Chondrocyte (in vitro differentiated cells): ENCODE measurements around the gene EVA1C. TPM values are rescaled to one million over a fixed set of nuclear protein-coding genes. Genes with fewer than 3 reads are reported as not detected.
"Not testable (repeated sequence)": the region's sequence is repeated elsewhere in the genome, so short reads cannot be mapped to it uniquely, and the experiment has no call there.

Experiments
- DNase-seq: peaks from one replicate; pipeline ENCODE4 v3.0.0; 2021; ENCODE audit warnings: mixed read lengths, low spot score
- H3K27ac Mint-ChIP-seq: one replicate; pipeline ENCODE4 v1.8.0; 2021; ENCODE audit warnings: mild to moderate bottlenecking, moderate library complexity, mixed read lengths; ENCODE audit not compliant: unreplicated experiment
- H3K27me3 Mint-ChIP-seq: 2 replicates; pipeline ENCODE4 v1.8.0; 2021; ENCODE audit warnings: low read depth, mixed read lengths
- H3K36me3 Mint-ChIP-seq: 2 replicates; pipeline ENCODE4 v1.8.0; 2021; ENCODE audit warnings: low read depth, mixed read lengths
- H3K4me1 Mint-ChIP-seq: 2 replicates; pipeline ENCODE4 v1.8.0; 2021; ENCODE audit warnings: low read depth, mild to moderate bottlenecking, mixed read lengths
- H3K4me3 Mint-ChIP-seq: one replicate; pipeline ENCODE4 v1.8.0; 2021; ENCODE audit warnings: mild to moderate bottlenecking, moderate library complexity, mixed read lengths; ENCODE audit not compliant: unreplicated experiment
- H3K9me3 Mint-ChIP-seq: 2 replicates; pipeline ENCODE4 v1.8.0; 2021; ENCODE audit warnings: low read depth, mixed read lengths
- total RNA-seq: library from RNA; stranded (reverse); gene quantifications from 3 replicates; pipeline ENCODE4 v1.2.1, GENCODE V29; 2021
- TF ChIP-seq, protein P1 (sequence below): fragments of 200-600 bp; sonication (generic); IDR thresholded peaks from 2 replicates; pipeline ENCODE4 v1.5.0; 2021; ENCODE audit warnings: antibody characterized with exemption, mild to moderate bottlenecking, moderate library complexity

The EVA1C gene
- total RNA-seq, 1 donor from 2014 or later: 2.0 TPM

DNA sequence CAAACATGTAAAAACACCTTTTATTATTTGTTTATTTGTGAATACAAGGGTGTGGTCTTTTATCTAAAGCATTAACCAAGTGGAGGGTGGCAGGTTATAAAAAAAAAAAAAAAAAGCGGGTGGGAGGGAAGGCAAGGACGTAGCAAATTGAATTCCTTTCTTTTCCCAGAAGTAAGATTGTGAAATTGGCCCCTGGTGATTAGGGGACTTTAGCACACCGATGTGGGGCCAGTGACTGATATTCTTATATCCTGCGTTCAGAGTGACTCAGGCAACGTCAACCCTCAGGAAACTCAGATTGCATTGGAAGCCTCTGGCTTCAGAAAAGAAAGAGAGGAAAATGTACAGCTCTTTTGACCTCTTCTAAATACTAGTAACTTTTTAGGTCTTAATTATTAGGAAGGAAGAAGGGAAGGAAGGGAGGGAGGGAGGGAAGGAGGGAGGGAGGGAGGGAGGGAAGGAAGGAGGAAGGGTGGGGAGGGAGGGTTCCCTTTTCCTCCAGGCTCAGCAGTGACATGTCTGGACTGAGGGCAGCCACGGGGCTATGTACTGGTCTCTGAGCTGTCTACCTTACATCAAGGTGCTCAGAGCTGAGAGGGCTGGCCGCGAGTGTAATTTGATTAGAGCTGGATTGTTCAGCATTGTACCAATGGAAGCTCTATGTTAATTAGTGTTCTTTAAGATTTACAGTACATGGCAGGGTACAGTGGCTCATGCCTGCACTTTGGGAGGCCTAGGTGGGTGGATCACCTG, 30.2 kb downstream of the EVA1C start:
- no peak for DNase-seq
- Mint-ChIP-seq H3K36me3 (peaks cover 4% of the 10 kb centered on the region), H3K27me3 (peaks cover 27% of the 10 kb centered on the region), H3K27ac (no peak overlapping the region), H3K4me1 (no peaks in the 10 kb centered on the region), H3K4me3 (no peak overlapping the region), H3K9me3 (peaks cover 7% of the 10 kb centered on the region)
- TF ChIP-seq, protein P1, sequence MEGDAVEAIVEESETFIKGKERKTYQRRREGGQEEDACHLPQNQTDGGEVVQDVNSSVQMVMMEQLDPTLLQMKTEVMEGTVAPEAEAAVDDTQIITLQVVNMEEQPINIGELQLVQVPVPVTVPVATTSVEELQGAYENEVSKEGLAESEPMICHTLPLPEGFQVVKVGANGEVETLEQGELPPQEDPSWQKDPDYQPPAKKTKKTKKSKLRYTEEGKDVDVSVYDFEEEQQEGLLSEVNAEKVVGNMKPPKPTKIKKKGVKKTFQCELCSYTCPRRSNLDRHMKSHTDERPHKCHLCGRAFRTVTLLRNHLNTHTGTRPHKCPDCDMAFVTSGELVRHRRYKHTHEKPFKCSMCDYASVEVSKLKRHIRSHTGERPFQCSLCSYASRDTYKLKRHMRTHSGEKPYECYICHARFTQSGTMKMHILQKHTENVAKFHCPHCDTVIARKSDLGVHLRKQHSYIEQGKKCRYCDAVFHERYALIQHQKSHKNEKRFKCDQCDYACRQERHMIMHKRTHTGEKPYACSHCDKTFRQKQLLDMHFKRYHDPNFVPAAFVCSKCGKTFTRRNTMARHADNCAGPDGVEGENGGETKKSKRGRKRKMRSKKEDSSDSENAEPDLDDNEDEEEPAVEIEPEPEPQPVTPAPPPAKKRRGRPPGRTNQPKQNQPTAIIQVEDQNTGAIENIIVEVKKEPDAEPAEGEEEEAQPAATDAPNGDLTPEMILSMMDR: no peak

- H3K4me3 Mint-ChIP-seq: no peak overlapping the region
- H3K9me3 Mint-ChIP-seq: peaks cover 7% of the 10 kb centered on the region
- H3K4me1 Mint-ChIP-seq: no peaks in the 10 kb centered on the region
- peaks cover 24% of the 10 kb centered on the region for H3K27me3 Mint-ChIP-seq
- H3K36me3 Mint-ChIP-seq: peaks cover 4% of the 10 kb centered on the region
- DNase-seq: no peak
- TF ChIP-seq, protein P1: no peak
- H3K27ac Mint-ChIP-seq: no peak overlapping the region
These were observed 32.6 kb downstream of the EVA1C start for GRCh38 chr21:32445101-32445500.

DNA sequence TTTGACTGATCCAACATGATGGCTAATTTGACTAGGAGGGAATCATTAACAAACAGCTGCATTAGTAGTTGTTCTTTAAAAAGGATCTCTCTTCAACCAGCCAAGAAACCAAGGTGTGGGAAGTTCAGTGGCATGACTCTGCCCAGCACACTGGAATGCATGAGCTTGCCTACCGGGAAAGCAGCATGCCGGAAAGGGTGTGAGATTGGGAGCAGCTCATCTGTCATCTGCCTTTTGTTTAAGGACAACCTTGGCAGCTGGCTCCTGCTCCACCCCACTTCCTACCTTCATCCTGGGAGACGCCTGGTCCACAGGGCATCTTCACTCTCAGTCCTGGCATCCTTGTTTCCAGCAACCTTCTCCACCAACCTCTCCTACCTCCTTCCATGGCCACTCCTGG, 33.9 kb downstream of the EVA1C start:
- H3K4me1 Mint-ChIP-seq, DNase-seq, H3K36me3 Mint-ChIP-seq, H3K27ac Mint-ChIP-seq, H3K9me3 Mint-ChIP-seq, H3K4me3 Mint-ChIP-seq: not testable (repeated sequence)
- H3K27me3 Mint-ChIP-seq: peaks cover 14% of the 10 kb centered on the region

DNA sequence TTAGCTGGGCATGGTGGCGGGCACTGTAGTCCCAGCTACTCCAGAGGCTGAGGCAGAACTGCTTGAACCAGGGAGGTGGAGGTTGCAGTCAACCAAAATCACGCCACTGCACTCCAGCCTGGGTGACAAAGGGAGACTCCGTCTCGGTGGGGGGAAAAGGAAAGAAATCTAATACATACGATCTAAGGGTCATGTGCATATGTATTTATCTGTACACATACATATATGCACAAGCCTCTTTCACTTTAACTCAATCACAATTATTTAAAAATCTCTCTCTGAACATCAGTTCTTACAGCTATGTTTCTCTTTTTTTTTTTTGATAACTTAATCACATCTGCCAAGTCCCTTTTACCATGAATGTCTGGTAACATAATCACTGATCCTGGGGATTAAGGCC, 34.7 kb downstream of the EVA1C start:
- no peaks in the 10 kb centered on the region for H3K4me1 Mint-ChIP-seq

GRCh38 chr21:32448803-32449594, 36.5 kb downstream of the EVA1C start:
- no peak for DNase-seq
- no peak overlapping the region for H3K27ac Mint-ChIP-seq

More for the DNA sequence above, 34.7 kb downstream of the EVA1C start:
- Mint-ChIP-seq H3K27ac (no peak overlapping the region), H3K27me3 (peaks cover 12% of the 10 kb centered on the region), H3K4me3 (no peak overlapping the region), H3K9me3 (peaks cover 7% of the 10 kb centered on the region), H3K36me3 (peaks cover 4% of the 10 kb centered on the region)
- TF ChIP-seq, protein P1: no peak
- peak; percentile 28 for DNase-seq

GRCh38 chr21:32450881-32451701, 38.6 kb downstream of the EVA1C start:
- DNase-seq: peak; percentile 40
- H3K4me3 Mint-ChIP-seq: not testable (repeated sequence)

More at GRCh38 chr21:32448803-32449594, 36.5 kb downstream of the EVA1C start:
- peaks cover 2% of the 10 kb centered on the region for H3K9me3 Mint-ChIP-seq
- no peak overlapping the region for H3K4me3 Mint-ChIP-seq
- H3K4me1 Mint-ChIP-seq: no peaks in the 10 kb centered on the region
- TF ChIP-seq, protein P1: no peak
- peaks cover 9% of the 10 kb centered on the region for H3K27me3 Mint-ChIP-seq
- H3K36me3 Mint-ChIP-seq: peaks cover 2% of the 10 kb centered on the region

DNA sequence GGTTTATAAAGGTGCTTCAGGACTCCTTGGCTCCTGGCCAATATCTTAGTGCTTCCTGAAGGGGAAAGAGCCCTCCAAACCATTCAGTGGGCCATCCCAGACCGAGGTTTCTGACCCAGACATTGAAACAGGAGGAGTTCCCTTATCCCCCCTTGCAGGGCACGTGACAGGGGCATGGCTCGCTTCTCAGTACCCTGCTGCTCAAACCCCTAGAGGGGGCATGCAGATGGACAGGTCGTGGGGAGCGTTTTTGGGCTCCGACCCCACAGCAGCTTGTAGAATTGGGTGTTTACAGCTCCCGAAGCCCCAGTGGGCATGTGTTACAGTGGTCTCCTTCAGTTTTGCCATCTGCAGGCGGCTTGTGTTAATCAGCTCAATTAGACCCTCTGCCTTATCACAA, 39.7 kb downstream of the EVA1C start:
- H3K4me3 Mint-ChIP-seq, H3K27me3 Mint-ChIP-seq, H3K36me3 Mint-ChIP-seq, H3K27ac Mint-ChIP-seq, H3K9me3 Mint-ChIP-seq: not testable (repeated sequence)
- DNase-seq: peak; percentile 57
- H3K4me1 Mint-ChIP-seq: peaks cover 10% of the 10 kb centered on the region

More at GRCh38 chr21:32450881-32451701, 38.6 kb downstream of the EVA1C start:
- peak overlapping the region; percentile 32 for H3K27ac Mint-ChIP-seq
- not testable (repeated sequence) for H3K36me3 Mint-ChIP-seq, H3K9me3 Mint-ChIP-seq, H3K4me1 Mint-ChIP-seq, H3K27me3 Mint-ChIP-seq
